IPS DF 19.7 (cell line): ENCODE measurements around the gene MPV17.
"Not testable (repeated sequence)": the region's sequence is repeated elsewhere in the genome, so short reads cannot be mapped to it uniquely, and the experiment has no call there.

ENCODE experiments used
- DNase-seq: peaks from one replicate; pipeline ENCODE4 v3.0.0-alpha.2; 2013; ENCODE audit warnings: low read depth, low spot score

The MPV17 gene, protein sequence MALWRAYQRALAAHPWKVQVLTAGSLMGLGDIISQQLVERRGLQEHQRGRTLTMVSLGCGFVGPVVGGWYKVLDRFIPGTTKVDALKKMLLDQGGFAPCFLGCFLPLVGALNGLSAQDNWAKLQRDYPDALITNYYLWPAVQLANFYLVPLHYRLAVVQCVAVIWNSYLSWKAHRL

DNA sequence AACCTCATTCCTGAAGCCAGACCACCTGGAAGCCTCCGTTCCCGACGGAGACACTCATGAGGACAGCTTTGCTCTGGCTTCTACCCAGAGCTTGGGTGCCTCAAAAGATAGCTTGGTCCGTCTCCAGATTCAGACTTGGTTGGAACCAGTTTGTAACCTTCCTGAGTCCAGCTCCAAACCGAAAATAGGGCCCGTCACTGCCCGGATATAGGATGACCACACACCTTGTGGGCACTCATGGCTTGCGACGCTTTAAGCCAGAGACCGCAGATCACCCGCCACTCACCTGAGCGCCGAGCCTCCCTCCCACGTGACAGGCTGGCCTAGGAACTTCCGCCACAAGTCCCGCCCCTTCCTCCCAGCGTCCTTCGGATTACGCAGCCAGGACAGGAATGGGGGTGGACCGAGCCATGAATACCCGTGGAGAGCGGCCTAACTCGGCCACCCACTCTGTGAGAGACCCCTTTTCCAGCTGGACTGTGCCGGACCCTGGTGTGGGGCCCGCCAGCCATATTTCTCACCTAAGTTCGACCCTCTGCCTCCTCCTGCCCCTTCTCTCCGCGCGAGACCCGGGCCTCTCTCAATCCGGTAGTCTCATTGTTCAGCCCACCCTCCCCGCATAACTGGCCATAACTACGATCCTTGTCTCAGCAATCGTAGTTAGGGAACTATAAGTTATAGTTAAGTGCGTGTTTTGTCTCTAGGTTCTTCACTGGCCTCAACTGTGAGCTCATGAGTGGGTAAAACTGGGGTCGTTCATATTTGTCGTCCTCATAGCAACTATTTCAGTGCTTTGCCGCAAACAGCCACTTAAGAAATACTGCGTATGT, at the start of gene MPV17:
MPV17 (minus strand) TSS at position 332 of the 830 bp plus-strand sequence. CDS start 580 bp downstream, outside the sequence.
- peak; percentile 78 for DNase-seq

DNA sequence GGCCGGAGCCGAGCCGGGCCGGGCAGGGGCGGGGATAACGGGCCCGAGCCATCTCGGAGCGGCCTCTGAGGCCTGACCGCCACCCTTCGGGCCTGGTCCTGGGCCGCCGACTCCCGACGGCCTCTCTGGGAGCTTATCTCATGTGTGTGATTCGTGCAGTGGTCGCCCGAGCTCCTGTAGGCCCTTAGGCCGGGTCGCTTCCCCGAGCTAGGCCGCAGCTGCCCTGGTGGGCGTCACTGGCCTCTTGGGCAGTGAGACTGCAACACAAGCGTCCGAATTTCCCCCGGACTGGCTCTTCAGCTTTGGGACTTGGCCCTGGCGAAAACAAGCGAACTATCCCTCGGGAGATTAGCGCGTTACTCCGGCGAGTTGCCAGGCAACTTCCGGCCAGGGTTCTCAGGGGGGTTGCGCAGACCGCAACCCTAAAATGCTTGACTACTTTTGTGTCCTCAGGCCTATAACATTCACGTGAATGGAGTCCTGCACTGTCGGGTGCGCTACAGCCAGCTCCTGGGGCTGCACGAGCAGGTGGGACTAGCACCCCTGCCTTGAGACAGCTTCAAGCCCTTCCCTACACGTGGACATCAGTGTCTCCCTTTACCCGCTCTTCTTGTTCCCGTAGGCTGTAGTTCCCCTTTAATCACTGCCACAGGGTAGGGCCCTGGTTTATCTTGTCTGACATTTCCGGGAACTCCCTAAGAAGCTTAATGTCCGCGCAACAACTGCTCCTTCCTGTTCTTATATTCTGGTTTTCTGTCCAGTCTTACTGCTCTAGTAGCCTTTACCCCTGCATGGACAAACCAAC, 48.1 kb upstream of the MPV17 start:
- no peak for DNase-seq

DNA sequence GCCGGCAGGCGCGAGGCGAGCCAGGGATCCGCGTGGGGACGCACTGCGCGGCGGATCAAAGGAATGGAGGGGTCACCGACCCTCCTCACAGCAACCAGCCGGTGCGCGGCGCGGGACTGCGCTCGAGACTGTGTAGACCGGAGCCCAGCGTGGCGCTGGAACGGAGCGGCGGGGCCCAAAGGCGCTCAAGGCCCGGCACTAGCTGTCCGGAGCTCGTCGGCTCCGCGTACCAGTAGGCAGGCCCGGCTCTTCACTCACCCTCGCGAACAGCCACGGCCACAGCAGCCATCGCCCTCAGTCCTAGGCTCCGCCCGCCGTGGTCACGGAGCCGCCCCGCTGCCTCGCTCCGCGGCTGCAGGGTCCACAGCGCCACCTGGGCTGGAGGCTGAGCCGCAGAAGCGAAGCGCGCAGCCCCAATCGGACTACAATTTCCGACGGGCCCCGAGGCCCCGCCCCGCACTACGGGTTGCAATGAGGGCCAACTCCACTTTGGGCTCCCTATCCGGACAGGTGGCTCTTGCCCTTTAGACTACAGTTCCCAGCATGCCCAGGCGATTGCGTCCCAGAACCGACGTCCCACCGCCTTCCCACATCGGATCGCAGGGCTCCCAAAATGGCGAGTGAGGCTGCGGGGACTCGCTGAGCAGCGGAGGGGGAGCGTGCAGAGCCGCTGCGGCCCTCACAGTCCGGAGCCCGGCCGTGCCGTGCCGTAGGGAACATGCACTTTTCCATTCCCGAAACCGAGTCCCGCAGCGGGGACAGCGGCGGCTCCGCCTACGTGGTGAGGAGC, 47.3 kb upstream of the MPV17 start, which contains the start of the genes EIF2B4 and SNX17:
EIF2B4 (minus strand) TSS at position 313 of the 790 bp plus-strand sequence; CDS start at position 289, 24 bp downstream.
SNX17 (plus strand) TSS at position 591 of the 790 bp plus-strand sequence; CDS start at position 719, 128 bp downstream.
- peak; percentile 92 for DNase-seq

DNA sequence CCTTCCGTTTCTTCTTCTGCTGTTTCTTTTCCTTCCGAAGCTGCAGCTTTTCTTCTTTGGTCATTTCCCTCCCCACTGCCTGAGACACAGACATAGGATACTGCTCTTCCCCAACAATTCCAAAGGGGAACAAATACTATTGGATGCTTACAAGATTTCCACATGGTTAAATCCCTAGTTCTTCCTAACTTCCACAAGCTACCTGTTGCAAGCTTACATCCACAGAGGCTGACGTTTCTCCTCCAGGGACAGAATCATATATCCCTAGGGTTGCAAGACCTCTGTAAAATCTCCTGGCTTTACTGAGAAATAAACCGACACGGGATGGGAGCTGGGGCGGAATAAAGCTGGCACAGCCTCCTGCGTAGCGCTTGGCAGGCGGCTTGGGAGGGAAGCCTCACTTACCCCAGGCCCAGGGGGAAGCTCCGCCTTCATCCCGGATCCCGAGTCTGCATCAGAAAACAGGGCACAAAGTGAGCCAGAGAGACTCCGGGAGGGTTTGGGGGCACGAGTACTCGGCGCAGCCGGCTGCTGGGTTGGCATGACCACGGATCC, 46.7 kb upstream of the MPV17 start:
- no peak for DNase-seq

DNA sequence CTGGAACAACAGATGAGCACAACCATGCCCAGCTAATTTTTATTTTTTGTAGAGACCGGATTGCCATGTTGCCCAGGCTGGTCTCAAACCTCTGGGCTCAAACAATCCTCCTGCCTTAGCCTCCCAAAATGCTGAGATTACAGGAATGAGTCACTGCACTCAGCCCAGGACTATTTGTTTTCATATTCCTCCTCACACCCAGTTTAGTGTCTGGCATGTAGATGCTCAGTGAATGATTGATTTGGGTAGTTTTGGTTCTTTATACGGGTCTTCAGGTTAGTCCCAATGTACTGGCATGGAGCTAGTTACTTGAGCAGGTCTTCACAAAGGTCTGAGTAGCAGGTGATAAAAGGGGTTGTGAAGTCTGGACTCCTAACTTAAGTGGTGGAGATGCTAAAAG, 41.0 kb upstream of the MPV17 start:
- DNase-seq: no peak

DNA sequence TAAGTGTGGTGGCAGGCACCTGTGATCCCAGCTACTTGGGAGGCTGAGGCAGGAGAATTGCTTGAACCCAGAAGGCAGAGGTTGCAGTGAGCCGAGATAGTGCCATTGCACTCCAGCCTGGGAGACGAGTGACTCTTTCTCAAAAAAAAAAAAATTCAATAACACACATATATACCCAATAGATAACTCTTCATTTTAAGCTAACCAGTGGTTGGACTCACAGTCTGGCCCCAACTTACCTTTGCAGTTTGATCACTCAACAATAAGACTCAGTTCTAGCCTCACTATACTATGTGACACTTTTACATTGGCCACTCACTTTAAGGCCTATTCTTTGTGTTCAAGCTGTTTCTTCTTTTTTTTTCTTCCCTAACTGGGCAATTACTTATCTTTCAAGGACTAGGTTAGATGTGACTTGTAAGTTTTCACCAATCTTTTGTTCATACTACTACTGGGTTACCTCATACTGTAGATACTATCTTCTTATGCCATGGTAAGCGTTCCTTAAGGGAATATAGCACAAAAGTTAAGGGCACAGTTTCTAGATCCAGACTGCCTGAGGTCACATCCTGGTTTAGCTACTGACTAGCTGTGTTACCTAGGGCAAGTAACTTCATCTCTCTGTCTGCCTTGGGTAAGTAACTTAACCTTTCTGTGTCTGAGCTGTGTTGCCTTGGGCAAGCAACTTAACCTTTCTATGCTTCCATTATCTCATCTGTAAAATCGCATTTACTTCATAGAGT, 40.0 kb upstream of the MPV17 start:
- DNase-seq: no peak

DNA sequence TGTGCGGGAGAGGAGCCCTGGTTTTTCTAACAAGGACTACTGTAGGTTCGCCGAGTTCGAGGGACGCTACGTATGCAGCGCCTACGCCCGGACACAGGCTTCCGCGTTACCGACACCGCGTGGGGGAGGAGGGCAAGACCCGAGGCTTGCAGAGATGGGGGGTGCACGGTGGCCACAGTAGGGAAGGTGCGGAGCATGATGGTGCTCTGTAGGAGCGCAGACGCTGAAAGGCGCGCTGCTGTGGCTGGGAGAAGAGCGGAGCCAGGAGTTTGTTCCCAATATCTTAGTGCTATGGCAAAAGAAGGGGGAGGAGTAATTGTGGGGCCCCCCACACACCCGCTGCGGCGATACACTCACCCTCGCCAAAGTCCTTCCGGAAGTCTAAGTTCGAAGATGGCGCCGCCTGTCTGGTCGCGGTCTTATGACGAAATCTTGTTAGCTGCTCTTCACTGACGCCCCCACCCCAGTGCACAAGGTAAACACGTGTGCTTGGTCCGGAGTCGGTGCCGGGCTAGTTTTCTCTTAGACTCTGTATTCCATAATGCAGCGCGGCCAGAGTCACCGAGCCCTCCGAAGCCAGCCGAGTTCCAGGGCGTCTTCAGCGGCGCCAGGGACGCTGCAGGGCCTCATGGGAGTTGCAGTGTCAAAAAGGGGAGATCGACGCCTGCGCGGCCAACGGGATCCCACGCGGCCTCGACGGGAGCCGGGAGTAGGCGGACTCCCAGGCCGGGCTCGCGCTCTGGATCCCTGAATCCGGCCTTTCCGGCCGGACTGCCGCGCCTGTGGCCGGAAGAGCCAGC, 33.7 kb upstream of the MPV17 start, which contains the start of gene GTF3C2:
GTF3C2 (minus strand) TSS at position 383 of the 800 bp plus-strand sequence. CDS start 13,210 bp downstream, outside the sequence.
- peak; percentile 99 for DNase-seq

DNA sequence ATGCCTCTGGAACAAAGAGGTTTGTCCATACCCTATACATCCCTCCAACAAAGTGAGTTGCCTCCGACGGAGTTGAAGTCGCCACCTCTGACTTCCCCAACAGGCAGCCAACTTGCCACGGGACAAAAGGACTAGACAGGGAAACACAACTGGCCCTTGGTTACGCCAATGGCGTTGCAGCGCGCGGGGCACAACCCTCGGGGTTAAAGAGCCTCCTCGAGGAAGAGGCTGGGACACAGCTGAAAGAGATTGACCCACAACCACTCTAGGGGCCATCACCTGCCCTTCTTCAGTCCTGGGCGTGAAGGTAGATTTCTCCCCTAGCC, 33.1 kb upstream of the MPV17 start:
- DNase-seq: no peak

DNA sequence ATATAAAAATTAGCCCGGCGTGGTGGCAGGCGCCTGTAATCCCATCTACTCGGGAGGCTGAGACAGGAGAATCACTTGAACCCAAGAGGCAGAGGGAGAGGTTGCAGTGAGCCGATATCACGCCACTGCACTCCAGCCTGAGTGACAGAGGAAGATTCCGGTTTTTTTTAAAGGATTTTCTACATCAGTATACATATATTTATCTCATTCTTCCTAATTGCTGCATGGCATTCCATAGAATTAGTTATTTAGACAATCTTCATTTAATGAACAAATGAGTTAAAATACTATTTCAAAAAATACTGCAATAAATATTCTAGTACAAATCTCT, 31.7 kb upstream of the MPV17 start:
- DNase-seq: no peak

DNA sequence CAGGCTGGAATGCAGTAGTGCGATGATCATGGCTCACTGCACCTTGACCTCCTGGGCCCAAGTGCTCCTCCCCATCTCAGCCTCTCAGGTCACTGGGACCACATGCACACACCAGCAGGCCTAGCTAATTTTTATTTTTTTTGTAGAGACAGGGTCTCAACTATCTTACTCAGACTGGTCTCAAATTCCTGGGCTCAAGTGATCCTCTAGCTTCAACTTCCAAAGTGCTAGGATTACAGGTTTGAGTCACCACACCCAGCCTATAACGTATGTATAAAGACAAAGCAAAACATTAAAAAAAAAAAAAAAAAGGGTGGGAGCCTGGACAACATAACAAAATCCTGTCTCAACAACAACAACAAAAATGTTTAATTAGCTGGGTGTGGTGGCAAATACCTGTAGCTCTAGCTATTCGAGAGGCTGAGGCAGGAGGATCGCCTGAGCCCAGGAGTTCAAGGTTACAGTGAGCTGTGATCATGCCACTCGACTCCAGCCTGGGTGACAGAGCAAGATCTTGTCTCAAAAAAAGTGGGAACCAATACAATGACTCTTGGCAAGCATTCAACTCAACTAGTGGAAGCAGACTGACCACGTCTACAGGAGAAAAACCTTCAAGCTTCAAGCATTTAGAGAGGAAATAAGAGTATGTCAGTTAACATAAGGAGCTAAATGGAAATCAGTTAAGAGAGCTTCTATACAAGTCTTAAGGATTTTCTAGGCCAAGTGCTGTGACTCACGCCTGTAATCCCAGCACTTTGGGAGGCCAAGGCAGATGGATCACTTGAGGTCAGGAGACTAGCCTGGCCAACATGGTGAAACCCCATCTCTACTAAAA, 31.1 kb upstream of the MPV17 start:
- no peak for DNase-seq

DNA sequence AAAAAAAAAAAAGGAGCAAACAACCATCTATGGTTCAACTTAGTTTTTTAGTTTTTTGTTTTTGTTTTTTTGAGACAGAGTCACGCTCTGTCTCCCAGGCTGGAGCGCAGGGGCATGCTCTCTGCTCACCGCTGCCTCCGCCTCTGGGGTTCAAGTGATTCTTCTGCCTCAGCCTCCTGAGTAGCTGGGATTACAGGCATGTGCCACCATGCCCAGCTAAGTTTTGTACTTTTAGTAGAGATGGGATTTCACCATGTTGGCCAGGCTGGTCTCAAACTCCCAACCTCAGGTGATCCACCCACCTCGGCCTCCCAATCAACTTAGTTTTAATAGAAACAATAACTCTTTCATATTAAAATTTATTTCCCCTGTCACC, 30.5 kb upstream of the MPV17 start:
- not testable (repeated sequence) for DNase-seq

DNA sequence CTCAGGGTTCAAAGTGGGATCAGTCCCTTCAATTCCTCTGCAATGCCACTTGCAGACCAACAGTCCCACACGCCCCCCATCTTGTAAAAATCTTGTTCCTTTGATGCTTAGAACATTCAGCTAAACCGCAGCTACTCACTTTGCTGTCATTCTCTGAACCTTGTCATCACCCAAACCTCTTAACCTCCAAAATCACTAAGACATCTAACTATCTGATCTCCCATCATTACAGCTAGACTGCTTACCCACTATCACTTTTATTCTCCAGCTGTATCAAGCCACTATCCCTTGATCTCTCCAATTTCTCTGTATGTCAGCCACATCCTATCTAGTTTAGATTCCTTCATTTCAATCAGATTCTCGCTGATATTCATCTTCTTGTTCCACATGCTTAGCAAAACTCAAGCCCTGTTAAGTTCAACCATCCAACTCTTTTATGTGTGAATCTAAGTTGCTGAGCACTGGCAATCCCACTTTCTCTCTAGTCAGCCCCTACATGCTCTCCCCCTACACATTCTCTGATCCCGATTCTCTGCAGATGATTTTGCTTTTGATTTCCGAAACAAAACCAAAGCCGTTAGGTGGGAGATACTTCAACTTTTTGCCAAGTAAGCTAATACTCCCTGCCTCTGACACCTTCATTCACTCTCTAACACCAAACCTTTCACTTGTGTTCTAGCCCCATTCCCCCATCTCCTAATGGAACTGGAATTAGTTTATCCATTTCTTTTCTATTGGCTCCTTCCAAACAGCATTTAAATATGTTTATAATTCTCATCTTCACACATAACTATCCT, 29.1 kb upstream of the MPV17 start:
- DNase-seq: no peak

DNA sequence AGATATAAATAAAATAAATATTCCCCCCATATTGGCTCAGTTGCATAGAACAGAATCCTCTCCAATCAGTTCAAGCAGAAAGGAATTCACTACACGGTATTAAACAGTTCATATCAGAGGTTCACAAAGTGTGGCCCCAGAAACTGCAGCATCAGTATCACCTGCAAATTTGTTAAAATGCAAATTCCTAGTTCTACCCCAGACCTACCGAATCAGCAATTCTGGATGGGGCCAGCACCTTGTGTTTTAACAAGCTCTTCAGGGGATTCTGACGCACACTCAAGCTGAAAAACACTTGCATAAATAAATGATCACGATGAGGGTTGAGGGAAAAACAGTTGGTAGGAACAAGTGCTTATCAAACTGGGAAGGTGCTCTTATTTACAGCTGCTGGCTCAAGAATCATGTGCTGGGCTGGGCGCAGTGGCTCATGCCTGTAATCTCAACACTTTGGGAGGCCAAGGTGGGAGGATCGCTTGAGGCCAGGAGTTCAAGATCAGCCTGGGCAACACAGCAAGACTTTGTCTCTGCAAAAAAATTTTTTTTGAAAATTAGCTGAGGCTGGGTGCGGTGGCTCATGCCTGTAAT, 27.3 kb upstream of the MPV17 start:
- DNase-seq: no peak

DNA sequence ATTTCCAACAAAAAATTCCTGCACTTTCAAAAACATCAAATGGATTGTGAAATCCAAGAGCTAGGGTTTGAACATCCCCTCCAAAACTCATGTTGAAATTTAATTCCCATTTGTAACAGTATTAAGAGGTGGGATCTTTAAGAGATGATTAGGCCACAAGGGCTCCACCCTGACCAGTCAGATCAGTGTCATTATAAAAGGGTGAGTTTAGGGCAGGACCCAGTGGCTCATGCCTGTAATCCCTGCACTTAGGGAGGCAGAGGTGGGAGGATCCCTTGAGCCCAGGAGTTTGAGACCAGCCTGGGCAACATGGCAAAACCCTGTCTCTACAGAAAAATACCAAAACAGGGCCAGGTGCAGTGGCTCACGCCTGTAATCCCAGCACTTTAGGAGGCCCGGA, 24.7 kb upstream of the MPV17 start:
- DNase-seq: no peak

DNA sequence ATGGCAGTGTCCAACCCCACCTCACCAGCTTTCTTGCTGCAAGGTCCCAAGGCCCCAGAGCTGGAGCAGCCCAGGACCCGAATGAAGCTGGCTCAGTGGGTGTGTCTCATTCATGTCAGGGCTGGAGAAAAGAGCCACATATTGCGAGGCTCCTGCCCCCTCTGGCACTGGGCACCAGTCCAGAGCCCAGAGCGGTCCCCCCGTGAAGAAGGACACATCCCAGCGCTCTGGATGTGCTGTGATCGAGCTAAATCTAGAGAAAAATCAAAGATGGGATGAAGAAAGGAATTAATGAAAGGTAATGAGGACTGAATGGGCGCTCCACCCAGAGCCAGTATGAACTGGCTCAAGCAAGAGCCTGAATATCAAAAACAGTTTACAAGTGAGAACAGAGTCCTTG, 13.3 kb upstream of the MPV17 start:
- DNase-seq: no peak

DNA sequence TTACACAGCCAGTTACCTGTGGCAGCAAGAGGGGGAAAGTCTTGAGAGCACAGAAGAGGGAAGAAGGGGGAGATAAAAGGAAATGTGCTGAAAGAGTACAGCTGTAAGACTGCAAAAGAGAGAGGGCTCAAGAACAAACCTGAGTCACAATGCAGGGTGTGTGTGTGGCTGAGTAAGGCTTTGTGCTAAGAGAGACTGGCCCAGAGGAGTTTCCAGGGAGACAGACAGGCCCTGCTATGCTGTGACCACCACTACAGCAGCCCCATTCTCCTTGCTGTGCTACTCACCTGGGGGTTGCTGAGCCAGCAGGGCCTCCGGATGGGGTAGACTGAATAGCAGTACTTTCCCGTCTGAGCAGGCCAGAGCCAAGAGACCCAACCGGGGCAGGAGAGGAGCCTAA, 12.4 kb upstream of the MPV17 start:
- DNase-seq: no peak

DNA sequence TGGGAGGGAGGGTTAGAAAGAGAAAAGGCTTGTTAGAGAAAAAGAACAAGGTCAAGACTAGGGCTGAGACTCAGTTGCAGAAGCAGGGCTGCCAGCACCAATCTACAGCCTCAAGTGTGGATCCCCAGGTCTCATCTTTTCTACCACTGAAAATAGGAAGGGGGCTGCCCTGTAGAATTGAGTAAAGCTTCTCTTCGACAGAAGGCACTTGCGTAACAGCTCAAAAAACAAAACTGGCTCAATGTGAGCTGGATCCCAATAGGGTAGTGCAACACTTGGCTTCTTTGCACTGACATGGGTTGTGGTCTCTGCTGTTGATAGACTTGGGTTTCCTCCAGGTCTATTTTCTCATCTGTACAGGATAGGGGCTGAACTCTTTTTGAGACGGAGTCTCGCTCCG, 1.8 kb upstream of the MPV17 start:
- DNase-seq: no peak
